Measurements from ENCODE around the gene SLC46A1.

The SLC46A1 gene

GRCh38 chr17:28404461-28404811 is 1.6 kb downstream of the SLC46A1 start (continued):
- TF ChIP-seq PATZ1 (CRISPR knock-in tag; IDR thresholded peaks at IDR 0.05; ENCODE audit: borderline replicate concordance) (no peak), ZFP30 (CRISPR knock-in tag; IDR thresholded peaks at IDR 0.05) (no peak), RARB (CRISPR knock-in tag; IDR thresholded peaks at IDR 0.05) (no peak), ESRRG (CRISPR knock-in tag; IDR thresholded peaks at IDR 0.05) (no peak), ARNTL (CRISPR knock-in tag; IDR thresholded peaks at IDR 0.05; ENCODE audit: borderline replicate concordance, low read depth) (no peak), BACH2 (CRISPR knock-in tag; IDR thresholded peaks at IDR 0.05; ENCODE audit: borderline replicate concordance) (no peak), TOX (CRISPR knock-in tag; IDR thresholded peaks at IDR 0.05; ENCODE audit: borderline replicate concordance) (no peak), ZNF70 (CRISPR knock-in tag; IDR thresholded peaks at IDR 0.05) (no peak), GLIS3 (CRISPR knock-in tag; IDR thresholded peaks at IDR 0.05) (no peak), SNAI2 (CRISPR knock-in tag; IDR thresholded peaks at IDR 0.05) (no peak)

- ATAC-seq: no peak
- TF ChIP-seq CREB5 (CRISPR knock-in tag; IDR thresholded peaks at IDR 0.05; ENCODE audit: low read depth) (no peak), OSR1 (CRISPR knock-in tag; IDR thresholded peaks at IDR 0.05) (no peak), ISL1 (CRISPR knock-in tag; IDR thresholded peaks at IDR 0.05) (no peak), ZFP3 (CRISPR knock-in tag; IDR thresholded peaks at IDR 0.05) (no peak), ZFP30 (CRISPR knock-in tag; IDR thresholded peaks at IDR 0.05) (no peak), ZNF8 (CRISPR knock-in tag; IDR thresholded peaks at IDR 0.05) (no peak), GLIS3 (CRISPR knock-in tag; IDR thresholded peaks at IDR 0.05) (no peak), ESRRG (CRISPR knock-in tag; IDR thresholded peaks at IDR 0.05) (no peak), RARB (CRISPR knock-in tag; IDR thresholded peaks at IDR 0.05) (no peak), SNAI2 (CRISPR knock-in tag; IDR thresholded peaks at IDR 0.05) (no peak), PPARA (CRISPR knock-in tag; IDR thresholded peaks at IDR 0.05; ENCODE audit: borderline replicate concordance) (no peak), CSDC2 (CRISPR knock-in tag; IDR thresholded peaks at IDR 0.05) (no peak), PATZ1 (CRISPR knock-in tag; IDR thresholded peaks at IDR 0.05; ENCODE audit: borderline replicate concordance) (no peak), ZNF565 (CRISPR knock-in tag; conservative IDR thresholded peaks at IDR 0.05; ENCODE audit: low read depth) (no peak)
Measured at GRCh38 chr17:28404007-28404406, 2.0 kb downstream of the SLC46A1 start.

- ATAC-seq: no peak
- TF ChIP-seq SNAI2 (CRISPR knock-in tag; IDR thresholded peaks at IDR 0.05): no peak
- TF ChIP-seq PPARA (CRISPR knock-in tag; IDR thresholded peaks at IDR 0.05; ENCODE audit: borderline replicate concordance): no peak
- no peak for TF ChIP-seq TOX (CRISPR knock-in tag; IDR thresholded peaks at IDR 0.05; ENCODE audit: borderline replicate concordance)
- no peak for TF ChIP-seq CSRNP3 (CRISPR knock-in tag; IDR thresholded peaks at IDR 0.05)
Measured at GRCh38 chr17:28402844-28403243, 3.2 kb downstream of the SLC46A1 start.

- ATAC-seq: no peak
- TF ChIP-seq CSDC2 (CRISPR knock-in tag; IDR thresholded peaks at IDR 0.05) (no peak), ISL1 (CRISPR knock-in tag; IDR thresholded peaks at IDR 0.05) (no peak), BACH2 (CRISPR knock-in tag; IDR thresholded peaks at IDR 0.05; ENCODE audit: borderline replicate concordance) (no peak), TOX (CRISPR knock-in tag; IDR thresholded peaks at IDR 0.05; ENCODE audit: borderline replicate concordance) (no peak), ARNTL (CRISPR knock-in tag; IDR thresholded peaks at IDR 0.05; ENCODE audit: borderline replicate concordance, low read depth) (no peak), OSR1 (CRISPR knock-in tag; IDR thresholded peaks at IDR 0.05) (no peak), ZFP3 (CRISPR knock-in tag; IDR thresholded peaks at IDR 0.05) (no peak), ZNF70 (CRISPR knock-in tag; IDR thresholded peaks at IDR 0.05) (no peak), TCF4 (CRISPR knock-in tag; IDR thresholded peaks at IDR 0.05; ENCODE audit: borderline replicate concordance) (no peak), PPARA (CRISPR knock-in tag; IDR thresholded peaks at IDR 0.05; ENCODE audit: borderline replicate concordance) (no peak), SNAI2 (CRISPR knock-in tag; IDR thresholded peaks at IDR 0.05) (no peak), CSRNP3 (CRISPR knock-in tag; IDR thresholded peaks at IDR 0.05) (no peak), ZNF8 (CRISPR knock-in tag; IDR thresholded peaks at IDR 0.05) (no peak), ZNF565 (CRISPR knock-in tag; conservative IDR thresholded peaks at IDR 0.05; ENCODE audit: low read depth) (no peak), ESRRG (CRISPR knock-in tag; IDR thresholded peaks at IDR 0.05) (no peak), CREB5 (CRISPR knock-in tag; IDR thresholded peaks at IDR 0.05; ENCODE audit: low read depth) (no peak), RARB (CRISPR knock-in tag; IDR thresholded peaks at IDR 0.05) (no peak), PATZ1 (CRISPR knock-in tag; IDR thresholded peaks at IDR 0.05; ENCODE audit: borderline replicate concordance) (no peak), ZFP30 (CRISPR knock-in tag; IDR thresholded peaks at IDR 0.05) (no peak)
Measured at GRCh38 chr17:28402224-28402630, 3.8 kb downstream of the SLC46A1 start.

All from SK-N-SH treated with all-trans-retinoic acid at 6 μM for 48 hours (cell line).